CD14-positive monocyte (primary cell): ENCODE measurements around the gene ELF3. TPM values are rescaled to one million over a fixed set of nuclear protein-coding genes. Genes with fewer than 3 reads are reported as not detected.
"Not testable (repeated sequence)": the region's sequence is repeated elsewhere in the genome, so short reads cannot be mapped to it uniquely, and the experiment has no call there.

Experiments
- DNase-seq, 3 donors: peaks; one replicate each; pipeline ENCODE4 v3.0.0-alpha.2; 2011 to 2022
- H2AFZ ChIP-seq: 2 replicates; pipeline ENCODE4 v1.6.0; 2012; ENCODE audit warnings: mild to moderate bottlenecking, low read depth, low read length, inconsistent platforms; ENCODE audit not compliant: insufficient read depth, poor library complexity, severe bottlenecking
- H3K27ac ChIP-seq, 2 donors: 1 replicate in 1 of 2; 2 replicates in 1 of 2; pipeline ENCODE4 v1.5.1; 2012 to 2013; ENCODE audit warnings: low read length in 2 of 2, control low read depth in 1 of 2, inconsistent platforms in 1 of 2, low read depth in 1 of 2, mild to moderate bottlenecking in 1 of 2
- H3K27me3 ChIP-seq, 2 donors: one replicate each; pipeline versions ENCODE4 v1.6.0 to v1.6.1; 2011 to 2013; ENCODE audit warnings: low read length in 2 of 2; ENCODE audit not compliant: control insufficient read depth in 2 of 2, insufficient read depth in 2 of 2
- H3K36me3 ChIP-seq, 2 donors: replicated peaks in 1 of 2; 1 replicate in 1 of 2; 2 replicates in 1 of 2; pipeline versions ENCODE4 v1.5.1 to v1.6.1; 2012 to 2013; ENCODE audit warnings: low read length in 2 of 2, control low read depth in 1 of 2, inconsistent platforms in 1 of 2, mild to moderate bottlenecking in 1 of 2; ENCODE audit not compliant: insufficient read depth in 2 of 2, control insufficient read depth in 1 of 2
- H3K4me1 ChIP-seq, 2 donors: 1 replicate in 1 of 2; 2 replicates in 1 of 2; pipeline versions ENCODE4 v1.5.1 to v1.6.1; 2012 to 2013; ENCODE audit warnings: low read length in 2 of 2, control low read depth in 1 of 2, inconsistent platforms in 1 of 2, mild to moderate bottlenecking in 1 of 2, moderate library complexity in 1 of 2; ENCODE audit not compliant: insufficient read depth in 2 of 2, control insufficient read depth in 1 of 2
- H3K4me2 ChIP-seq: replicated peaks from 2 replicates; pipeline ENCODE3; 2012; ENCODE audit warnings: low read length, moderate library complexity, mild to moderate bottlenecking; ENCODE audit not compliant: poor library complexity, severe bottlenecking; ENCODE audit errors: extremely low read depth
- H3K4me3 ChIP-seq, 3 experiments: fragments of 200-600 bp in 1 of 3; sonication (generic) in 1 of 3; replicated peaks in 1 of 3; 1 replicate in 2 of 3; 2 replicates in 1 of 3; pipeline ENCODE4 v1.5.1; 2011 to 2013; ENCODE audit warnings: low read length in 3 of 3, mild to moderate bottlenecking in 3 of 3, control low read depth in 2 of 3, low read depth in 2 of 3, inconsistent platforms in 1 of 3, moderate library complexity in 1 of 3
- H3K79me2 ChIP-seq: 2 replicates; pipeline ENCODE4 v1.6.0; 2012; ENCODE audit warnings: mild to moderate bottlenecking, control low read depth, inconsistent platforms, low read length, moderate library complexity; ENCODE audit not compliant: insufficient read depth
- H3K9ac ChIP-seq: 2 replicates; pipeline ENCODE4 v1.6.0; 2017; ENCODE audit warnings: low read length, mild to moderate bottlenecking; ENCODE audit not compliant: insufficient read depth, poor library complexity, severe bottlenecking
- H3K9me3 ChIP-seq, 2 donors: replicated peaks in 1 of 2; 1 replicate in 1 of 2; 2 replicates in 1 of 2; pipeline versions ENCODE4 v1.5.1 to v1.6.1; 2012 to 2013; ENCODE audit warnings: low read length in 2 of 2, control low read depth in 1 of 2; ENCODE audit not compliant: control insufficient read depth in 1 of 2, insufficient read depth in 1 of 2
- H4K20me1 ChIP-seq: 2 replicates; pipeline ENCODE4 v1.6.0; 2012; ENCODE audit warnings: mild to moderate bottlenecking, low read length, control low read depth, moderate library complexity; ENCODE audit not compliant: insufficient read depth
- H3K27ac Mint-ChIP-seq, 7 donors: one replicate each; pipeline ENCODE4 v1.8.0; 2020; ENCODE audit warnings: mild to moderate bottlenecking in 7 of 7, mixed read lengths in 7 of 7, moderate library complexity in 6 of 7, inconsistent platforms in 2 of 7
- H3K27me3 Mint-ChIP-seq, 3 donors: one replicate each; pipeline ENCODE4 v1.8.0; 2021 to 2022; ENCODE audit warnings: low read depth in 3 of 3, mild to moderate bottlenecking in 3 of 3, mixed read lengths in 3 of 3, moderate library complexity in 3 of 3, inconsistent platforms in 1 of 3
- H3K36me3 Mint-ChIP-seq, 2 donors: one replicate each; pipeline ENCODE4 v1.8.0; 2020; ENCODE audit warnings: mixed read lengths in 2 of 2, inconsistent platforms in 1 of 2, mild to moderate bottlenecking in 1 of 2
- H3K4me1 Mint-ChIP-seq: one replicate; pipeline ENCODE4 v1.8.0; 2020; ENCODE audit warnings: mild to moderate bottlenecking, mixed read lengths
- H3K4me3 Mint-ChIP-seq, 2 donors: one replicate each; pipeline ENCODE4 v1.8.0; 2020; ENCODE audit warnings: mild to moderate bottlenecking in 2 of 2, mixed read lengths in 2 of 2, moderate library complexity in 1 of 2
- H3K9me3 Mint-ChIP-seq, 7 donors: one replicate each; pipeline ENCODE4 v1.8.0; 2020 to 2022; ENCODE audit warnings: mixed read lengths in 7 of 7, mild to moderate bottlenecking in 6 of 7, moderate library complexity in 6 of 7, inconsistent platforms in 2 of 7
- WGBS: methylation state at CpG from one replicate; pipeline ENCODE4 v1.1.5; 2013; ENCODE audit warnings: missing lambda C conversion rate; ENCODE audit not compliant: insufficient coverage; 5-methylcytosine and 5-hydroxymethylcytosine counted together
- intact Hi-C, 2 donors: fragments of 100-400 bp; cut with micrococcal nuclease; formaldehyde crosslinking; loops; one replicate each; pipeline versions ENCODE4 v1.15.0 to v1.15.1; 2023
- polyA minus RNA-seq: library from RNA; depleted of rRNA, polyadenylated mRNA; stranded (reverse); fragments of >200 nt; gene quantifications from 2 replicates; pipeline ENCODE4 v1.2.3, GENCODE V29; 2012
- polyA plus RNA-seq, 3 donors: library from polyadenylated mRNA; depleted of rRNA in 1 of 3; unstranded in 2 of 3; stranded (reverse) in 1 of 3; fragments of 300-500 nt in 2 of 3; fragments of >200 nt in 1 of 3; fragmentation: Illumina TruSeq in 2 of 3; gene quantifications; 1 replicate in 2 of 3; 2 replicates in 1 of 3; pipeline ENCODE4 v1.2.3, GENCODE V29; 2012 to 2021
- total RNA-seq, 12 experiments: library from RNA in 1 of 12; stranded (reverse) in 1 of 12; fragments of 120-200 nt in 1 of 12; gene quantifications; one replicate each; pipeline ENCODE4 v1.2.4 and lab custom pipeline; 2013 to 2026; ENCODE audit warnings: mixed read lengths in 6 of 12, inconsistent platforms in 1 of 12
- TF ChIP-seq, protein P1 (sequence below): fragments of 200-600 bp; IDR thresholded peaks from one replicate; pipeline ENCODE4 v1.8.0; 2022; ENCODE audit warnings: antibody characterized with exemption, mild to moderate bottlenecking

Gene ELF3
- 1.5 TPM for total RNA-seq (2013)
- polyA plus RNA-seq, result 10 to 100 TPM in 1 of 3 donors, not detected in 2; 10.2 TPM
- polyA minus RNA-seq, result 1.2 and 2.9 TPM in 2 replicates
- 0.59 to 8.6 (median 1.3) reads per million in 11 experiments for total RNA-seq (lab: John Stamatoyannopoulos, UW)

GRCh38 chr1:202010180-202011015, at the start of gene ELF3:
Gene ELF3 (plus strand): TSS chr1:202010587. CDS start chr1:202011137, 550 bp downstream.
- Histone ChIP-seq H3K27ac (no peak within 1 kb of the TSS), H2AFZ (no peak within 1 kb of the TSS), H3K4me3 (no peak within 1 kb of the TSS), H4K20me1 (peaks cover 12% of the 10 kb centered on the region), H3K4me1 (no peaks in the 10 kb centered on the region), H3K9ac (no peak within 1 kb of the TSS), H3K79me2 (no peaks in the 10 kb centered on the region), H3K9me3 (no peaks in the 10 kb centered on the region), H3K27me3 (no peaks in the 10 kb centered on the region), H3K4me2 (no peak within 1 kb of the TSS), H3K36me3 (peaks cover 22 to 57% of the 10 kb centered on the region in 2 donors)
- peaks cover 26 to 54% of the 10 kb centered on the region in 2 donors for H3K36me3 Mint-ChIP-seq
- H3K4me1 Mint-ChIP-seq, result no peaks in the 10 kb centered on the region
- peaks cover 0 to 2% (median 1%) of the 10 kb centered on the region in 3 donors for H3K27me3 Mint-ChIP-seq
- 98% methylated on average over 21 of the region's 24 CpGs for WGBS
- peak within 1 kb of the TSS in 1 of 7 donors; percentile 13 for H3K27ac Mint-ChIP-seq
- H3K9me3 Mint-ChIP-seq, result no peaks in the 10 kb centered on the region
- TF ChIP-seq, protein P1, sequence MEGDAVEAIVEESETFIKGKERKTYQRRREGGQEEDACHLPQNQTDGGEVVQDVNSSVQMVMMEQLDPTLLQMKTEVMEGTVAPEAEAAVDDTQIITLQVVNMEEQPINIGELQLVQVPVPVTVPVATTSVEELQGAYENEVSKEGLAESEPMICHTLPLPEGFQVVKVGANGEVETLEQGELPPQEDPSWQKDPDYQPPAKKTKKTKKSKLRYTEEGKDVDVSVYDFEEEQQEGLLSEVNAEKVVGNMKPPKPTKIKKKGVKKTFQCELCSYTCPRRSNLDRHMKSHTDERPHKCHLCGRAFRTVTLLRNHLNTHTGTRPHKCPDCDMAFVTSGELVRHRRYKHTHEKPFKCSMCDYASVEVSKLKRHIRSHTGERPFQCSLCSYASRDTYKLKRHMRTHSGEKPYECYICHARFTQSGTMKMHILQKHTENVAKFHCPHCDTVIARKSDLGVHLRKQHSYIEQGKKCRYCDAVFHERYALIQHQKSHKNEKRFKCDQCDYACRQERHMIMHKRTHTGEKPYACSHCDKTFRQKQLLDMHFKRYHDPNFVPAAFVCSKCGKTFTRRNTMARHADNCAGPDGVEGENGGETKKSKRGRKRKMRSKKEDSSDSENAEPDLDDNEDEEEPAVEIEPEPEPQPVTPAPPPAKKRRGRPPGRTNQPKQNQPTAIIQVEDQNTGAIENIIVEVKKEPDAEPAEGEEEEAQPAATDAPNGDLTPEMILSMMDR, result no peak
- no peak for DNase-seq
- intact Hi-C loops, result no loop called here
- H3K4me3 Mint-ChIP-seq, result no peak within 1 kb of the TSS

GRCh38 chr1:201962382-201962781, 48.0 kb upstream of the ELF3 start:
- not testable (repeated sequence) for H3K4me3 Mint-ChIP-seq, H3K27me3 Mint-ChIP-seq, DNase-seq, H3K4me3 ChIP-seq, H3K27me3 ChIP-seq, H3K4me1 ChIP-seq, H2AFZ ChIP-seq, H3K4me2 ChIP-seq, H3K9me3 ChIP-seq, H3K27ac Mint-ChIP-seq, H3K9ac ChIP-seq, H3K9me3 Mint-ChIP-seq, H3K4me1 Mint-ChIP-seq, H4K20me1 ChIP-seq, H3K27ac ChIP-seq
- 100% methylated on average over 9 of the region's 10 CpGs for WGBS
- Histone ChIP-seq H3K79me2 (peaks cover 14% of the 10 kb centered on the region), H3K36me3 (peaks cover 72 to 90% of the 10 kb centered on the region in 2 donors)
- intact Hi-C loops, result loop anchor here in 1 of 2 donors (5.0 kb wide), 1 partner anchor 70 kb away; no protein-coding TSS in a partner anchor
- peaks cover 65 to 90% of the 10 kb centered on the region in 2 donors for H3K36me3 Mint-ChIP-seq
